T follicular helper cell (primary cell): Measurements from ENCODE around the gene PKM.

Source experiments
- DNase-seq: peaks from one replicate; pipeline ENCODE4 v3.0.0-alpha.2; 2020; ENCODE audit warnings: low read depth

Gene PKM

DNA sequence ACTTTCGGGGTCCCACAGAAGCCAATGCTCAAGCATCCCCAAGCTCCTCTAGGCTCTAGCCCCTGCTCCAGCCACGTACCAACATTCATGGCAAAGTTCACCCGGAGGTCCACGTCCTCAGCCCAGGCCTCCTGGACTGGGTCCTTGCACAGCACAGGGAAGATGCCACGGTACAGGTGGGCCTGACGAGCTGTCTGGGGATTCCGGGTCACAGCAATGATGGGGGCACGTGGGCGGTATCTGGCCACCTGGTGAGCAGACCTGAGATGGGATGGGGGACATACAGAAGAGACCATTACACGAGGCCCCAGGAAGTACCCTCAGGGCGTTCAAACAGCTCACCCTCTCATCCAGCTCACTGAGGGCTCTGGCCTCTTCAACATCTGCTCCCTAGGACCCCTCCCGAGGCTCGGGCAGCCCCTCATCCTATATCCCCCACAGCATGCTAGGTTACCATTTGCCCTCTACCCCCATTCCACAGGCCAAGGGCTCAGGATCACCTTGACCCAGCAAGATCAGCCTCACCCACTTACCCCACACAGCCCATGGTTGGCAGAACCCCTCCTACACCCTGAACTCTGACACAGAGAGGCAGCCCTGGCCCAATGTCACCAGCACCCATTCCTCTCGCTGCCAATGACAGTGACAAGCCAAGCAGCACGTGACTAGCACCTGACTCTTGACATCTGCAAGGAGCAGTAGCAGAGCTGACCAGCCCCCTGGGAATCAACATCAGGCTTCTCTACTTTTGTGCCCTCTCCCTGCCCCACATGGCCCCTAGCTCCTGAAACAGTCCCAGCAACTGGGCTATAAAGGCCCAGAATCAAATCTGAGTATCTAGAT lies 30.4 kb downstream of the PKM start:
- no peak for DNase-seq

DNA sequence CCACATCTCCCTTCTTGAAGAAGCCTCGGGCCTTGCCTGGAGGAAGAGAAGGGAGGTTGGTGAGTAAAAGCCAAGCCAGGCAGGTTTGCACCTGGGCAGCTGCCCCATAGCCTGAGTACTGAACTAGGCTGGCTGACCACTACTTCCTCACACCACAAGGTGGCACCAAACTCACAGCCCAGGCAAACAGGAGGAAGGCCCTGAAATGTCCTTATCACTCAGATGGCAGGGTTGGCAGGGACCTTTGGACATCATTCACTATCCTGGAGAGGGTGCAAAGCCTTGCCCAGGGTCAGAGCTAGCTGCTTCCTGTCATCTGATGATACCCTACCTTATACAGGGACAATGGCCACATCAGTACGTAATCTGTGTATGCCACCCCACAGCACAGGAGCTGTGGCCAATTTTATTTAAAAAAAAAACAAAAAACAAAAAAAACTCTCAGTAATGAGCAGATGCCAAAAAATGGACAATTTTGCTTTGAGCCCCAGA lies 31.2 kb downstream of the PKM start:
- DNase-seq: peak; percentile 63

DNA sequence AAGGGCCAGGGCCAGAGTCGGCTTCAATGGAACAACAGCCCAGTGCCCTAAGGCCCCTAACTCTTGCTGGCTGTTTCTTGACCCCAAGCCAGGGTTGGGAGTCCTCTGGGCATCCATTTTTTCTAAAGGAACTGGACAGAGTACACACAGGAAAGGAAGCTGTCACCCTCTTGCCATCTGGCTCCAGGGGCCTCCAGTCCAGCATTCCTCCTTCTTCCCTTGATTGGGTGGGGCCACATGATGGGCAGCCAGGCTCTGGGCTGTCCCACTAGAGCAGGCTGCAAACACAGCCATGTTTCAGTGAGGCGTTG lies 31.8 kb downstream of the PKM start:
- no peak for DNase-seq

GRCh38 chr15:72198356-72199204 lies 32.4 kb downstream of the PKM start:
- no peak for DNase-seq

DNA sequence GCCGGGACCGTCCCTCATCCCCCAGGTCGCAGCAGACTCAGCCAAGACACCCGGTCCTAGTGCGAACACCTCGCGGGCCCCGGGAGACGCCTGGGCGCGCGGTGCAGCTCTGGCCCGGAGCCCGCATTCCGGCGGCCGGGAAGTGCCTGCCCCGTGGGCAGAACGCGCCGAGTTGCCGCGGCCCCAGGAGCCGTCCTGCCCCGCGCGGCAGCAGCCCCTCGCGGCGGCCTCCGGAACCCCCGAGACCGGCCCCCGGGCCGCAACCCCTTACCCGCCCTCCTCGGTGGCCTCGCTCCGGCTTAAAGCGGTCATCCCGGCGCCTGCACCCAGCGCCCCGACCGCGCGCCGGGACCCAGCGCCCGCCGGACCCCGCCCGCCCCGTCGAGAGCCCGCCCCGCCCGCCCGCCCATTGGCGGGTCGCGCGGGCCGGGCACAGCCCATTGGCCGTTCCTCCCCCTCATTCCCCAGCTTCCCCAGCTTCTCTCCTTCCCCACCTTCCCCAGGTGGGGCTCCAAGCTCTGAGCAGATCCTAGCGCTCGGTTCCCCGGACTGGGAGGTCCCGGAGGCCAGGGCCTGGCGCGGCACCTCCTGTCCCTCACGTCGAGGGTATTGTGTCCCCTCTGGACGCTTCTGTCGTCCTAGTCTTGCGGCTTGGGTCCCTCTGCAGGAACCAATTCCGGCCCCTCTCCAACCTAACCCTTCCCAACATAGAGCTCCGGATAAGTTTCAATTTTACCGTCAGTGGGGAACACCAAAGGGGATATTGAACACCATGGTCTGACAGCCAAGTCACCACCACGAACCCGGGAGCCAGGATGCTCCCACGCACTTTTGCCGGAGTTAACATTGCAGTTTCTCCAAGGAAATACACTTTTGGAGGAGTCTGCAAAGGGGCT lies 33.3 kb downstream of the PKM start, which contains the start of gene GRAMD2A:
GRAMD2A (minus strand) TSS at position 328 of the 896 bp plus-strand sequence.
- DNase-seq: no peak

- DNase-seq: no peak
Measured at GRCh38 chr15:72197041-72197459, 33.9 kb downstream of the PKM start.

DNA sequence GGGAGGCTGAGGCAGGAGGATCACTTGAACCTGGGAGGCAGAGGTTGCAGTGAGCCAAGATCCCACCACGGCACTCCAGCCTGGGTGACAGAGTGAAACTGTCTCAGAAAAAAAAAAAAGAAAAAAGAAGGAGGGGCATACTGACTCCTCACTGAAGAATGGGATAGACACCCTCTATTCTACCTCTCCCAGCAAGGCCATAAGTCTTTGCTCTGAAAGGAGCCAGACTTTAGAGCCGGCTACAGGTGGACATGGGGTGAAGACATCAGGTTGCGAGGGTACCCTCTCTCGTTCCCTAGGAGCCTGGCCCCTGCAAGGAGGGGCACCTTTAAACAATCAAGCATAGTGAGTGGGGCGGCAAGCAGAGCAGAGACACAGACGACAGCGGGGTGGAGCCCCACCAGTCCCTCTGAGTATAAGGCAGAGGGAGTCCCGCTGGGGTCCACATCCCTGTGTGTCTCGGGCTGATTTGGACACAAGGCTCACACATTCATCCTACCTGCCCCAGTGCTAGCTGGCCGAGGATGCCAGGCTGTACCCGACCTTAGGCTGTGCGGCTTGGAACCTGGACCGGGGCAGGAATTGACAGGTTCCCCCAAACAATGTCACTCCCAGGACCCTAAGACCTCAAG lies 34.5 kb downstream of the PKM start:
- no peak for DNase-seq

DNA sequence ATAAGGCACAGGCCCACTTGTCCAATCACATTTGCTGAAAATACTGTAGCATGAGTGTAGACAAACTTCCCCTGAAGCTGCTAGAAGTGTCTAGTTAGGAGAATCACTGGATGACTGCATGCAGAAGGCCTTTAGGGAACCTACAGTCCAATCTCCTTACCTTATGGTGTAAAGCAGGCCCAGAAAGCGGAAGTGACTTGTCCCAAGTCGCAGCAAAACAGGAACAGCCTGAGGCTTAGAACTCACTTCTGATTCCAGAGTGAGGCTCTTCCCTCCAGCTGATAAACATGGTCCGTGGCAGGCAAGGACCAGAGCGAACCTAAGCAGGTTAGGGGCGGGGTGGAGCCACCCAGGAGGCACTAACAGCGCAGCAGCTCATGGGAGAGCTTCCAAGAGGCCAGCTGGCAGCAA lies 35.9 kb downstream of the PKM start:
- DNase-seq: no peak

DNA sequence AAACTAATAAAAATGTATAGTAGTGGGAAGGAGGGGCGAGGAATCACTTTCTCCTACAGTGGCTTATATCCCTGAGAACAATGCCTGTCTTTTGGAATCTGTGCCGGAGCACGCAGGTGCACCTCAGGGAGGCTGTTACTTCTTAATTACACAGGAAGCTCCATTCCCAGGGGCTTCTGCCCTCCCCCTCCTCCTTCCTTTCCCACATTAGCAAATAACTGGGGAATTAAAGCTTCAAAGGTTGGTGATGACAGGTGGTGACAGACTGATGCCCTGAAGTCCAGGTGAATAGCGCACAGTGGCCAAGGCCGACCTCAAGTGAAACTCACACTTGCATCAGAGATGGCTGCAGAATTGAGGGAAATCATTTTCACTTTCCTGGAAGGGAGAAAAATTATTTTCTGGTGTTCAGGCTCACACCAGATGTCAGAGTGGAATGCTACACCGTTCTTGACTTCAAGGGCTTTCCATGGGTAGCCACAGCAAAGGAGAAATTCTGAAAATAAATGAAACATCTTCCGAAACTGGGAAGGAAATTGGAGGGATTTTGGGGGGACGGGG lies 37.1 kb downstream of the PKM start:
- DNase-seq: no peak

GRCh38 chr15:72192416-72192815 lies 38.6 kb downstream of the PKM start:
- no peak for DNase-seq

DNA sequence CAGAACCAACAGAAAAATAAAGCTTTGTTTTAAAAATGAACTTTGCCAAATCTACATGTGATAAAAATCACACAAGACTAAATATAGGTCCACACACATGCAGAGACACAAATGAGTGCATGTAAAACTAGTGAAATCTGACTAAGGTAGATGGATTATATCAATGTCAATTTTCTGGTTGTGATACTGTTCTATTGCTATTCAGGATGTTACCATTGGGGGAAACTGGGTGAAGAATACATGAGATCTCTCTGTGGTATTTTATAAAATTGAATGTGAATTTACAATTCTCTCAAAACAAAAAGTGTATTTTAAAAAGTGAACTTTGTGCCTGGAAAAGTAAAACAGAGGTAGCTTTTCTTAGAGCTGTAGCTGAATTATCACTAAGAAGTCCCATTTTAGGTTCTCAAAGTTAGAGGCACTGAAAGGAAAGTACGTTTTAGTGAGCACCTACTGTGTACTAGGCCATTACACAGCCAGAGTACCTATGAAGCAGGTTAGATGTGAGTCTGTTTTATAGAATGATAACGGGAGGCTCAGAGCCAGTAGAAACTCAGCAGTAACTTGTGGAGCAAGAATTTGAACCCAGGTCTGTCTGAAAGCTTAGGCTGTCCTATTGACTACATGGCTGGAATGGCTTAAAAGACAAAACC lies 41.6 kb downstream of the PKM start:
- no peak for DNase-seq

GRCh38 chr15:72184165-72184811 lies 46.7 kb downstream of the PKM start:
- no peak for DNase-seq

GRCh38 chr15:72183781-72184164 lies 47.2 kb downstream of the PKM start:
- no peak for DNase-seq

GRCh38 chr15:72182673-72183072 lies 48.3 kb downstream of the PKM start:
- no peak for DNase-seq

- DNase-seq: no peak
Measured at GRCh38 chr15:72182244-72182643, 48.7 kb downstream of the PKM start.

GRCh38 chr15:72180761-72181324 lies 50.1 kb downstream of the PKM start:
- no peak for DNase-seq

GRCh38 chr15:72179950-72180581 lies 50.9 kb downstream of the PKM start:
- DNase-seq: no peak

DNA sequence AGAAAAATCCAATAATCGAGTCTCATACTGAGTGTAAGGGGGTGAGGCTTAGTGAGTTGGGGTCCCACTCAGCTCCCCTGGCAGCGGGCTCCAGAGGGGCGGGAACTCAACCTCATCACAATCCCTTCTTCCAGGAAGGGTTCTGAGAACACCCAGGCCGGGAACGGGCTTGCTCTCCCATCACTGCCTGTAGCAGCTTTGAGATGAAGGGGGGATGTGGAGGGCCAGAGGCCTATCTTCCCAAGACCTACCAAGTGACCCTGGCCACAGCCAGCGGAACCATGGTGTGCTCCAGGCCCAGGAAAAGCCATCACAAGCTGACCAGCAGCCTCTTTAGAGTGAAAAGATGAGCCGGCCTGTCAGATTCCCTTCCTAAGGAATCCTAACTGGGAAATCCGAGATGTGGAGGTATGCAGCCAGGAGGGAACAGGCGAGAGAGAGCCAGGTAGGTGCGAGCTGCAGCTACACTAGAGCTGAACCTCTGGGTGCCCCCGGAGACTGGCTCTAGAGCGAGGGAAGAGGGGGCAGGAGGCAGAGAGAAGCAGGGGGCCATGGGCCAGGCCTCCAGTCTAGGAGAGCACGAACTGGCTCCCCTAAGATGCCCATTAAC lies 51.9 kb downstream of the PKM start:
- no peak for DNase-seq

DNA sequence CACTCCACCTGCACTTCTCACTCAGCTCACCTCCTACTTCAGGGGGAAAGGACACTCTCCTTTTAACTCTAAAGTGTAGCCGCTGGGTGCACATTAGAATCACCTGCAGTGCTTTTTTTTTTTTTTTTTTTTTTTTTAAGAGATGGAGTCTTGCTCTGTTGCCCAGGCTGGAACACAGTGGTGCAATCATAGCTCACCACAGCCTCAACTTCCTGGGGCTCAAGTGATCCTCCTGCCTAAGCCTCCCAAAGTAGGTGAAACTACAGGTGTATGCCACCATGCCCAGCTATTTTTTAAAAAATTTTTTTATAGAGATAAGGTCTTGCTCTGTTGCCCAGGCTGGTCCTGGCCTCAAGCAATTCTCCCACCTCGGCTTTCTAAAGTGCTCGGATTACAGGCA lies 54.2 kb downstream of the PKM start:
- no peak for DNase-seq
